ENCODE measurements around the gene MCM3AP.

The MCM3AP gene

GRCh38 chr21:46264690-46265144 is 20.7 kb downstream of the MCM3AP start:
- DNase-seq: no peak
- TF ChIP-seq CTCF (IDR thresholded peaks at IDR 0.05): no peak
- Mint-ChIP-seq H3K4me1 (no peaks in the 10 kb centered on the region), H3K4me3 (no peak overlapping the region), H3K27ac (no peak overlapping the region), H3K27me3 (ENCODE audit: low read depth, poor library complexity) (peaks cover 4% of the 10 kb centered on the region), H3K36me3 (ENCODE audit: low read depth) (peaks cover 64% of the 10 kb centered on the region), H3K9me3 (no peaks in the 10 kb centered on the region)

- DNase-seq: no peak
- peaks cover 4% of the 10 kb centered on the region for H3K27me3 Mint-ChIP-seq (ENCODE audit: low read depth, poor library complexity)
- H3K4me1 Mint-ChIP-seq: no peaks in the 10 kb centered on the region
- no peak overlapping the region for H3K27ac Mint-ChIP-seq
- H3K9me3 Mint-ChIP-seq: no peaks in the 10 kb centered on the region
- TF ChIP-seq CTCF (IDR thresholded peaks at IDR 0.05): no peak
- H3K4me3 Mint-ChIP-seq: no peak overlapping the region
- peaks cover 62% of the 10 kb centered on the region for H3K36me3 Mint-ChIP-seq (ENCODE audit: low read depth)
These were observed 21.2 kb downstream of the MCM3AP start for GRCh38 chr21:46264046-46264689.

GRCh38 chr21:46256501-46256994 is 28.9 kb downstream of the MCM3AP start:
- no peak overlapping the region for H3K4me3 Mint-ChIP-seq
- peaks cover 4% of the 10 kb centered on the region for H3K27me3 Mint-ChIP-seq (ENCODE audit: low read depth, poor library complexity)
- DNase-seq: no peak
- peaks cover 15% of the 10 kb centered on the region for H3K4me1 Mint-ChIP-seq
- H3K36me3 Mint-ChIP-seq (ENCODE audit: low read depth): peaks cover 81% of the 10 kb centered on the region
- H3K27ac Mint-ChIP-seq: peak overlapping the region; percentile 36
- TF ChIP-seq CTCF (IDR thresholded peaks at IDR 0.05): no peak
- no peaks in the 10 kb centered on the region for H3K9me3 Mint-ChIP-seq

GRCh38 chr21:46255758-46256337 is 29.6 kb downstream of the MCM3AP start:
- no peaks in the 10 kb centered on the region for H3K9me3 Mint-ChIP-seq
- no peak for TF ChIP-seq CTCF (IDR thresholded peaks at IDR 0.05)
- no peak overlapping the region for H3K27ac Mint-ChIP-seq
- no peak overlapping the region for H3K4me3 Mint-ChIP-seq
- no peak for DNase-seq
- H3K27me3 Mint-ChIP-seq (ENCODE audit: low read depth, poor library complexity): peaks cover 4% of the 10 kb centered on the region
- peaks cover 15% of the 10 kb centered on the region for H3K4me1 Mint-ChIP-seq
- H3K36me3 Mint-ChIP-seq (ENCODE audit: low read depth): peaks cover 80% of the 10 kb centered on the region

GRCh38 chr21:46255166-46255565 is 30.2 kb downstream of the MCM3AP start:
- TF ChIP-seq CTCF (IDR thresholded peaks at IDR 0.05): no peak
- Mint-ChIP-seq H3K36me3 (ENCODE audit: low read depth) (peaks cover 80% of the 10 kb centered on the region), H3K27me3 (ENCODE audit: low read depth, poor library complexity) (peaks cover 4% of the 10 kb centered on the region), H3K27ac (peak overlapping the region; percentile 88), H3K9me3 (no peaks in the 10 kb centered on the region), H3K4me1 (peaks cover 15% of the 10 kb centered on the region), H3K4me3 (no peak overlapping the region)
- DNase-seq: no peak

All from nephron progenitor cell (in vitro differentiated cells).